ENCODE data around the gene ARID1B.
"Not testable (repeated sequence)": the region's sequence is repeated elsewhere in the genome, so short reads cannot be mapped to it uniquely, and the experiment has no call there.

ARID1B gene

DNA sequence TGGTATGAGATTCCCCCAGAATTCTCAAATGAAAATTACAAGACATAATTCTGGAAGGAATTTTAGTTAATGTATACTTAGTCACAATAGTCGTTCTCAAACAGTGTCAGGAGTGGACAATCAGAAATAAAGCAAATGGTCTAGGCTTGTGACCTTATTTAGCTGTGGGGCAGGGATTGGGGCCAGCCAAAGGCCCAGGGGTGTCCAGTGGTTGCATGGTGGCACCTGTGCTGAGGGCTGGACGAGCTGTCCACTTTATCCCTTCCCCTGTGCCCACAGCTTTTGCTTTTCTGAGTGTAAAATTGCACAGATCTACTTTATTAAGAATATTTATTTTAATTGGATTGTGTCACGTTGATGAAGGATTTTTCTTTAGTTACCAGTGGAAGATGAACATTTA lies 195.0 kb downstream of the ARID1B start:
- DNase-seq, result no peak

DNA sequence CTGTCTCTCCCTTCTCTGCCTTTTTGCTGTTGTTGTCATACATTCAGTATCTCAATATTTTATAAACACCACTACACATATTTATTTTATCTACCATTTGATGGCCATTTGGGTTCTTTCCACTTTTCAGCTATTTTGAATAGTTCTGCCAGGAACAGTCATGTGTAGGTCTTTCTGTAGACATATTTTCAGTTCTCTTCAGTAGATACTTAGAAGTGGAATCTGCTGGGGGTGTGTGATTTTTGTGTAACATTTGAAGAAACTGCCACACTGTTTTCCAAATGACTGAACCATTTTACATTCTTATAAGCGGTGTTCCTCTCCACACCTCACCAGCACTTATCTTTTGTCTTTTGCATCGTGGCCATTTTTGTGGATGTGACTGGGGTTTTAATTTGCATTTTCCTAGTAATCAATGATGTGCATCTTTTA lies 197.7 kb downstream of the ARID1B start:
- DNase-seq, result no peak

DNA sequence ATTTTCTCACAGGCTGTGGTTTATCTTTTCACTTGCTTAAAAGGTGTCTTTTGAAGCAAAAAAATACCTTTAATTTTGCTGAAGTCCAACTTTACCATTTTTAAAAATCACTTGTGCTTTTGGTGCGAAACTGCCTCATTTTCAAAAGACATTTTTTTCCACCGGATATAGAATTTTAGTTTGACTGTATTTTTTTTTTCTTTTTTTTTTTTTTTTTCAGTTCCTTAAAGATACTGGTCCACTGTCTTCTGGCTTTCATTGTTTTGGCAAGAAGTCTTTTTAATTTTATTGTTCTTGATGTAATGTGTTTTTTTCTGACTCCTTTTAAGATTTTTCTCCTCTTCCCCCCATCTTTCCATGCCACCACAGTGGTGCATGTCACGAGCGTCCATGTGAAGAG lies 198.2 kb downstream of the ARID1B start:
- no peak for DNase-seq

DNA sequence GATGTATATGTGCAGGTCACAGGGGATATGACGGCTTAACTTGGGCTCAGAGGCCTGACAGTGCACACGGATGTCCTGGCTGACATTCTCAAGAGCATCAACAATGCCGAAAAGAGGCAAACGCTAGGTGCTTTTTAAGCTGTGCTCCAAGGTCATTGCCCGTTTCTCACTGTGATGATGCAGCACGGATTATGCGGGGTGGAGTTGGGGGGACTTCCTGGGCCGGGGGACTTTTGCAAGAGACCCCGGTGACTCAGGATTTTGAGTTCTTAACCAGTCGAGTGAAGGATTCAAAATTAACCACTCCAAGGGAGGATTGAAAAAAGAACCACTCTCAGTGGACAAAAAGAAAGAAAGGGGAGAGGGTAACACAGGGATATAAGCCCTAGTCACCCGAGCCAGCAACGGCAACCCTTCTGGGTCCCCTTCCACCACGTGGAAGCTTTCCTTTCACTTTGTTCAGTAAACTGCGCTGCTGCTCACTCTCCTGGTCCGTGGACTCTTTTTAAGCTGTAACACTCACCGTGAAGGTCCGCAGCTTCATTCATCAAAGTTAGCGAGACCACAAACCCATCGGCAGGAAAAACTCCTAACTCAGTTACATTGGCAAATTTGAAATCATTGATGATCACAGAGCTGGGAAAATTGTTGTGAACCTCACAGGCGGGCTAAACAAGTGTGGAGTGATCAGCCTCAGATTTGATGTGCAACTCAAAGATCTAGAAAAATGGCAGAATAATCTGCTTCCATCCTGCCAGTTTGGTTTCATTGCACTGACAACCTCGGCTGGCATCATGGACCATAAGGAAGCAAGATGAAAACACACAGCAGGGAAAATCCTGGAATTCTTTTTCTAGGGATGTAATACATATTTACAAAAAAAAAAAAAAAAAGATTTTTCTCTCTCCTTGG lies 199.3 kb downstream of the ARID1B start:
- no peak for DNase-seq

DNA sequence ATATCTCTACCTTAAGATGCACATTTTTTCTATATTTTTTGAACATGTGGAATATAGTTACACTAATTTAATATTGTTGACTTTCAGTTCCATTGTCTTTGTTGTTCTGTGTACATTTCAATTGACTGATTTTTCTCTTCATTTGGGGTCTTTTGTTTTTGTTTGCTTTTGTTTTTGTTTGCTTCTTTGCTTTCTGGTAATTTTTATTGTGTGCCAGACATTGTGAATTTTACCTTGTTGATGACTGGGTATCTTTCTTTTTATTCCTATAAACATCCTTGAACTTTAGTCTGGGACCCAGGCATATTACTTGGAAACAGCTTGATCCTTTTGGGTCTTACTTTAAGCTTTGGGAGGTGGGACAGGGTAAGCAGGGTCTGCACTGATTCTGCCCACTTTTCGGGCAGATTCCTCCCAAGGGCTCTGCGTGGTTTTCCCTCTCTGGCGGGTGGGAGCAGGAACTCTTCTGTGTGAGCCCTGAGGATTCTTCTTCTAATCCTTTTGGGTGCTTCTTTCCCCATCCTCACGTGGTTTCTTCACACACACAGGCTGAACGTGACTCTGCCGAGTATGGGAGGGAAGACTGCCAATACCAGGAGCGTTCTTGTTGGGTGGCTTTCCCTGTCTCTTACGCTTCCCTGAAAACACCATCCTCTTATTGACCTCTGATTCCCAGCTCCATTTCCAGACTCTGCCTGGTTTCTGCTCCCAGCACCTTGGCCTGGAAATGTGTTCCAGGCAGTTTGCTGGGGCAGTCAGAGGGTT lies 200.5 kb downstream of the ARID1B start:
- no peak for DNase-seq

DNA sequence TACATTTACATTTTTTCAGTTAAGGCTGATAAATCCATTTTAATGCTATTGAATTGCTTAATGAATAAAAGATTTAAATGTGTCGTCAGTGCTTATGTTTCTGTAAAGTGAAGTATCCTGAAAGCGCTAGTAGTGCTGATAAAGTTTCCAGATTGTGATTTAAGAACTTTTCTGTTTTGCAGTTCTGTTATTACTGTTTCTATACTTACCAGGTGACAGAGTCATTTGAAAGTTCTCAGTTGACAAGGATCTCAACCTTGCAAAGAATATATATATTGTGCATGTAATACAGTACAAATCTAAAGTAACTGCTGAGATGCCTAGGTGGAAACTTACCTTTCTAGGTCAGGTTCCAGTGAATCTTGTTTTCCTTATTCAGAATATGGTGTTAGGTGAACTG lies 201.8 kb downstream of the ARID1B start:
- DNase-seq, result no peak

DNA sequence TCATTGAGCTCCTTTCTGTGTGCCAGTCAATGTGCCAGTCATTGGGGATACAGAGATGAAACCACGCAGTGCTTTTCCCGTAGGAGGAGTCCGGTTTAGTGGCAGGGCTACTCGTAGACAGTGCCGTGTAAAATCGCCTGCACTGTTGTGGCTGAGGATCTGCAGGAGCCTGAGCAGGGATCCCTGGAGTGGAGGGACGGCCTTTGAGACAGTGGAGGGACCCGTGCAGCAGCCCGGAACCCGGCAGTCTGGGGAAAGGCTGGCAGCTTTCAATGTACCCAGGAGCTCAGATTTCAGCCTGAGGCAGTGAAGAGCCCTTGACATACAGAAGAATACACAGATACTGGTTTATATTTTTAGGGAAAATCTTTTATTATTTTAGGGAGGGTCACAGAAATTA lies 203.3 kb downstream of the ARID1B start:
- DNase-seq, result peak; percentile 87

DNA sequence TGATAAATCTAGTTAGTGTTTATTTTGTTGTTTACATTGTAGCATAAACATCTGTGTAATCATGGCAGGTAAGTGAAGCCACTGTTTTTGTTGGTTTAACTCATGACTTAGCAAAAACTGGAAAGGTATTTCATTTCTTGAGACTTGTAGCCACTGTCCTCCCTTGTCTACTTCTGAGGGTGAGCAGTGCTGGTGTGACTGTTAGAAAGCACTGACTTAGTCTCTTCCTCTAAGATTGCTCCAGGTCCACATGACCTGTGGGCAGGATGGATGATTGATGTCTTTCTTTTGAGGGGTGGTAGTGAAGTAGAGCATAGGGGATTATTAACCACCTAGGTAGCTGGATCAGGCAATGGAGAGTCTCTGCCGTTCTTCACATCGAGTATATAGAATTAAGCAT lies 203.8 kb downstream of the ARID1B start:
- DNase-seq, result no peak

DNA sequence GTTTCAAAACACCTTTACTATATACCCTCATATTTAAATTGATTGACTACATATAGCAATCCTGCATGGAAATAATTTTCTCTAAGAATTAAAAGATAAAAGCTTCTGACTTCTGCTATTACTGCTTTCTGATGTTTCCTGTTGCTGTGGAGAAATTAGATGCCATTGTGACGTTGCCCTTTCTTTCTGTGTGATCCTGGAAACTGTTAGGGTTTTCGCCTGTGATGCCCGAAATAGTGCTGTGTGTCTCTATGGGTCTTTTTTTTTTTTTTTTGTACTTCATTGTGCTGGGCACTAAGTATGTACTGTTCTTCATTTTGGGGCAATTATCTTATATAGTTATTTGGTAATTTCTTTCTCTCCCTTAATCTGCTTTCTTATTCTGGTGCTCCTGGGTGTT lies 205.0 kb downstream of the ARID1B start:
- no peak for DNase-seq

DNA sequence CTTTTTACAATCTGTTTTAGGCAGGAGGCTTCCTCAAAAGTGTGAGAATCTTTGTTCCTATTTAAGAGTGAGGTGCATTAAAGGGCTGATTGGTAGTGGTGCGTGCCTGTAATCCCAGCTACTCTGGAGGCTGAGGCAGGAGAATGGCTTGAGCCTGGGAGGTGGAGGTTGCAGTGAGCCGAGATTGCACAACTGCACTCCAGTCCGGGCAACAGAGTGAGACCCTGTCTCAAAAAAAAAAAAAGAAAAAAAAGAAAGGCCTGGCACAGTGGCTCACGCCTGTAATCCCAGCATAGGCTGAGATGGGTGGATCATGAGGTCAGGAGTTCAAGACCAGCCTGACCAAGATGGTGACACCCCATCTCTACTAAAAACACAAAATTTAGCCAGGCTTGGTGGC lies 205.7 kb downstream of the ARID1B start:
- DNase-seq, result not testable (repeated sequence)

DNA sequence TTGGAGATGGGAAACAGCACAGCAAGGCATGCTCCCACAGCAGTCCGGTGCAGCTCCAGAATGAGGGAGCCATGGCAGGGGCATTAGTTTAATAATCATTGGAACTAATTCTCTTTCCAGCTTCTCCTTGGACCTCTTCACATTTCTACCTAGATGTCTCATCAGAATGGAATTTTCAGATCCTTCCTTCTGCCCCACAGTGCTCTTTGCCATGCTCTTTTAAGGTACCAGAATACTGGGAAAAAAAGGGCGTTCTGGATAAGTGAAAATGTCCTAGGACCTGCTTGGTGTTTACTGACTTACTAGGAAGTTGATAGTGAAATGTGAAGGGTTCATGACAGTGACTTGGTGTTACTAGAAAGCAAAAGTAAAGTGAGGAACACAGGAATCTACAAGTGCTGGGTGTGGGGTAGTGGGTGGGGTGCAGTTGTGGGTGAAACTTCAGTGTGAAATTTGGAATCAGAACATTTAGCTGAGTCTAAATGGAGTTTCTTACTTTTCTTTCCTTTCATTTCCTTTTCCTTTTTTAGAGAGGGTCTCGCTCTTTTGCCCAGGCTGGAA lies 207.1 kb downstream of the ARID1B start:
- DNase-seq, result no peak

DNA sequence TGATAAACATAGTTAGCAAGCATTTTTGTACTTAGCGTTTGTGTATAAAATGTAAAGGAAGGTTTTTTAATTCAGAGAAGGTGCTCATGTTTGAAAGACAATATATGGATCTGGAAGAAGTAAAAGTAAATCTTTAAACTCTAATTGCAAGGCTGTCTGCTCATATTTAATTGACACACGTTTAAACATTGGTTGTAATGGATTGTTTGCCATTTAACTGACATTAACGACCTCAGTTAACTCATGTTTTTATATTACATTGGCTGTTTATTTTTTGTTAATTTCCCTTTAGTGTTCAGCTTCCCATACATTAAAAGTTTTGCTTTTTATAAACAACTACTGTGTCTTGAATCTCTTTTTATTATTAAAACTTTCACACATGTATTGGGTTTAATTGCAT lies 208.1 kb downstream of the ARID1B start:
- DNase-seq, result no peak

DNA sequence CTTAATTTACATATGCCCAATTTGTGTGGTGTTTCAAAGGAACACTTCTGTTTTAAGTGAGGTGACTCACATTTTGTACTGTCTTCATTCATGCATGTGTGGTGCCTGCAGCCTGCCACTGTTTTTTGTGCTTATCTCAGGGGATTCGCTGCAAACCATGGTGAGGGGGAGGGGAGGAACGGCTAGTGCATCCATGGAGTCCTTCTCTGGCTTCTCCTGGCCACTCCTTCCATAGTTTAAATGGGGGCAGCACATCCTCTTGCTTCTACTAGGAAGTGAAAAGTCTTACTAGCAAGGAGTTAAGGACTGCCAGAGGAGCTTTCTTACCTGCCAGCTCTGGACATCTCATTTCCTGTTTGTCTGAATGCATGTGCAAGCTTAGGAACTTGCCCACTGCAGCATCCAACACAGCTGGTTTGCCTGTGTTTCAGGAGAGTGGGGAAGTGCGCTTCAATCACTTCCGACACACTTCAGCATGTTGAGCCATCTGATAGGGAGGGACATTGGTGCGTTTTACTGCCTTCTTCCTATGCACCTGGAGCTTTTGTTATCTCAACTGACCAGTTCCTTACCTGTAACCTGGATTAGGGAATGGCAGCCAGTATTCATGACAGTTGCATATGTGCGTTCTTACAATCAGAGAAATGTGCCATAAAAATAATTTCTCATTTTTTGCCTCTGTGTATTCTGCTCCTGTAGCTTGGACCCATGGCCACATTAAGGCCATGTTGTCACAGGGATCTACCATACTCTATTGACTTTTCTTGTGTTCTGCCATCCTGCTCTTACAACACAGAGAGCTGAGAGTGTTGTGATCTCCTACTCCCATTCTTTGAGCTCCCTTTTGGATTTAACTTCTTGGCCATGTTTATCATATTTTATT lies 211.3 kb downstream of the ARID1B start:
- peak; percentile 85 for DNase-seq

DNA sequence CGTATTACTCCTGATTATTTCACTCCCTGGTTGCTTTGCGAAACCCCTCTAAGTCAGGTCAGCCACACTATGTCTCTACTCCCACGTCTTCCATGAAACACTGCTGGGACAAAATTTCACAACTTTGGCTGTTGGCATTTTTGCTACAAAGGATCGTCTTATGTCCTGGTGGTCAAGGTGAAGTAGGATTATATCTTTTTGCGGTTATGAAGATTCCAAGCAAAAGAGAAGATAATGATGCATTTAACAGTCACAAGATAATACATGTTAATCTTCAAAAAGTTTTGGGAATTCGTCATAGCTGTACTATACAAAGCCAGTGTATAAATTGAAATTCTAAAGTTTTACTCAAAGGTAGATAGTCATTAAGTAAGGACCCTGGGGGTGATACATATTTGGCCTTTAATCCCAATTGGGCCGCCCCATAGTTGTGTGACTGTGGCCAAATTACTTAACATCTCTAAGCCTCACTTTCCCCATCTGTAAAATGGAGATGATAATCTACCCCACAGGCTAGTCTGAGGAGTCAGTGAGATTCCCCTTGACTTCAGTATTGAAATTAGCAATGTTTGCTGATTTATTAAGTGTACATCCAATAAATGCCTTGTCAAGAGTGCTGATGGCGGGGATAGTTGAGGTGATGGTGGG lies 212.1 kb downstream of the ARID1B start:
- no peak for DNase-seq

DNA sequence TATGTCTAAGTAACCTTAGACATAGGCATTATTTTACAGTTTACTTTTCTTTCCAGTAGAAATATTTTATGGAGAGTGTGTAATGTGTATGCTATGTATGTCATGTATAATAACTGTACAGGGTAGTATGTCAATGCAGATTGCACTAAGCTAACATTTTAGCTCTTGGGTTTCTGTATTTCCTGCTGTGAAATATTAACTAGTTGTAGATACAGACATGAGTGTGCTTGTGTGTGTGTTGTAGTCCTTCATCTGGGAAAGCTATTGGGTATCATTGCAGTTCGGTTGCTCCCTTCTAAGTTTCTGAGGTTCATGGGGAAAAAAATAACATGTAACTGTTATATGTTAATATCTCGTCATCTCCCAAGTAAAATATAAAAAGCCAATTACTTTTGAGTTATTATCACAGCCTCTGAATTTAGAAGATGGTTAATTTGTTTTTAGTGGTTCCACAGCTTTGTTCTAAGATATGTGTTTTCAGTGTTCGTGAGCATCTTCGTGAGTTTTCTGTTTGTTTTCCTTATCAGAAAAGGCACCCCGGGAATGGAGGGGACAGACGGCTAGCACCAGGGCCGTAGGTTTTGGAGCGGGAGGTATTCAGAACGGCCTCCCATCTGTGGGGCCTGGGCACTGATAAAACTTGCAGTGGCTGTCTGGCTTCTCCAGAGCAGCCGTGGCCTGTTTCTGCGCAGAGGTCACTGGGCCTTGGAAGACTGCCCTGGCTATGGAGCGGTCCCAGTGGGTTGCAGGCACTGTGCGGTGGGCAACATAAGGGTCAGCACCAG lies 215.0 kb downstream of the ARID1B start:
- no peak for DNase-seq

DNA sequence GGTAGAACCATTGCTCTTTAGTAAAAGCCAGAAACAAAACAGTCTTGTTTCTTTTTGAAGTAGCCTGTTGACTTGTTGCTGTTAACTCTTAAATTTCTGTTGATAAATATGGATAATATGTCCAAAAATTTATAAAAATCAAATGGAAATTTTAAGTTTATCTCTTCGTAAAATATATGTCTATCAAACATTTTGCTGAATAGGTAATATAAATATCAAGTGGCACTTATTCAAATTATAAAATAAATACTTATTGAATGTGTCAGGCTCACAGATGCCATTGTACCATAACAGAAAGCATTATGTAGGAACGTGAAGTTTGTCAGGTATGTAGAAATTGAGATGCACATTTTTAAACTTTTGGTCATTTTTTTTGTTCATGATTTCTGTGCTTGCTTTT lies 216.5 kb downstream of the ARID1B start:
- no peak for DNase-seq

DNA sequence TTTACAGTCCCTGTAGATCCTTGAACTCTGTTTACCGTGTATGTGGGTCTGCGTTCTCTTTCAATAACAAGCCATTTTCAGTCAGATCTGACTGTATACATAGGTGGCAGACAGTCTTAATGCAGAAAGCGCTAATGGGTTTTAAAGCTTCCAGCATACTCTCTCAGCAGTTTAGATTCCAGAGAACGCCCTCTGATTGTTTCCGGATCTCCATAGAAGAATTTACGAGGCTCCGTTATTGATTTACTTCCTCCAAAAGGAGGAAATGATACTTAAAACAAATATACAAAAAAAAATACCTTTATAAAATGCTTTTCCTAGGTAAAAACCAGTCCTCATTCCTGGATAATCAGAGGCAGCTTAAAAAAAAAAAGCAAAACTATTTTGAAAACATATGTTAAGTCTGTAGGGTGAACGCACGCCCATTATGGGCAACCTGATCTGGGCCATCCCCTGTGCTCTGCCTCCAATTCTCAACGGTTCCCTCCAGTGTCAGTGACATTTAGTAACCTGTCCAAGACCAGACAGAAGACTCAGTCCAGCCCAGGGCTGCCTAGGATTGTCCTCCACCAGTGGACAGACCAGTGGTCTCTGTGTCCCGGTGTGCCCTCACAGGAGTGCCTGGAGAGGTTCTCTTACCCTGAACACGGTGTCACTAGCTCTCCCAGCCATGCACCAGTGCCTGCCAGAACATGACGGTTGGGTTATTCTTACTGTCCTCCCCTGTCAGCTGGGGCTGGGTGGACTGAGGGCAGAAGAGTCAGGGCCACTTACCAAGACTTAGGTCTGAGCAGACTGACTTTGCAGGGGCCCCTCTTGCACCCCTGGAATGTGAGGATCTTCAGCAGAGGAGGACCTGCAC lies 217.3 kb downstream of the ARID1B start:
- no peak for DNase-seq

DNA sequence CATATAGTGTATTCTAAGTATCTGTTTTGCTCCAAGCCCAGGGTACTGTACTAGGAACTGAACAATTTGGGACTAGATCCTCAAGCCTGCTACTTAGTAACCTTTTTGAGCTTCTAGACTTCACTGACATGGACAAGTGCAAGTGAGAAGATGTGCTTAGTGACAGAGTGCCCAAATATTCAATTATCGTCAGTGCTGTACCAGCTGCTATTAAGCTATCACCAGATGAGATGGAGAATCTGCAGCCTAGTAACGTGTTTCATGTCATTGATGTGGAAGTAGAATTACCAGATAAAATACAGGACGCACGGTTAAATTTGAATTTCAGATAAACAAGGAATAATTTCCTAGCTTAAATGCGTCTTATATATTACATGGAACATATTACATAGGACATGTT lies 218.3 kb downstream of the ARID1B start:
- DNase-seq, result no peak

DNA sequence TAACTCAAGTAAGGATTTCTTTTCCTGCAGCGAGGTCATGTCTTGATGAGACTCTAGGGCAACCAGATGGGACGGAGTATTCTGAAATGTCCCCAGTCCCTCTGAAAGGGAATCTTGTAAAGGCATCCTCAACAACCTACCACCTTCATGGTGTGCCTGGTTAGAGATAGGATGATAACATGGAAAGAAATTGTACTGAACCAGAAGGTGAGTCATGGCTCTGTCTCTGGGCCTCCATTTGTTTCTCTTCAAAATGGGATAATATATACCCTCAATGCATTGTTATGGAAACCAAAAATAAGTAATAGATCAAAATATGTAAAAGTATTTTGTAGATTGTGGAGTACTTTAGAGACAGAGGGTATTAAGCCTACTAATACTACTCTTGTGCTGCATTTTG lies 219.1 kb downstream of the ARID1B start:
- DNase-seq, result no peak

DNA sequence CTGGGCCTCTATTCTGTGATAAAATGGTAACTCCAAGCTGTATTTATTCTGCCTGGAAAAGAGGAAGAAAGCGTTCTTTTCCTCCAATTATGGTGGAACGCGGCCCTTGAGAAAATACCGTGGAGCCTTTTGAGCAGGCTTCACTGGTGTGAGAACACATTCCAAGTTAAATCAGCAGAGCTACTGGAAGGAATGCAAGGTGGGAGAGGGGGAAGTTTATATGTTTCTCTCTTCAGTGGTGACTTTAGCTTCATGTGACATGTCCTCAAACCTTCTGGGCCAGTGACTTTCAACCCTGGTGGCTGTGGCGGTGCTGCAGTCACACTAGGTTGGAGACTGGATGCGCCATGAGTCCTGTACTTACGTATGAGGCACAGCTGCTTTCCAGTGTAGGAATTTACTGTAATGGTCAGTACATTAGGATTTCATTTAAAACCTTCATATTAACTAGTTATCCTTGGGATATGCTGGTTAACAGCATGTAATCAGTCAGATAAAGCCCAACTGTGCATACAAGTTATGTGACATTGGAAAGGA lies 221.7 kb downstream of the ARID1B start:
- DNase-seq, result no peak

Data from islet precursor cell (in vitro differentiated cells).